WTC11 (cell line): ENCODE results near the gene ATOSB. TPM values are rescaled to one million over a fixed set of nuclear protein-coding genes. Genes with fewer than 3 reads are reported as not detected.

Source experiments
- ATAC-seq: fragments of 200-7000 bp; cut with Tn5 transposase; 2 replicates; pipeline ENCODE4 v1.10.0; 2021; ENCODE audit warnings: mild to moderate bottlenecking, moderate library complexity
- CTCF ChIA-PET: fragments of 300-600 bp; sonication (Branson Sonifier 250); formaldehyde crosslinking; loops from one replicate; lab custom pipeline; 2021; ENCODE audit warnings: antibody characterized with exemption; lab: Charles Lee
- POLR2A ChIA-PET: fragments of 350-600 bp; sonication (Branson Sonifier 250); formaldehyde crosslinking; loops from one replicate; lab custom pipeline; 2021; ENCODE audit warnings: antibody characterized with exemption; lab: Charles Lee
- DNase-seq: peaks from one replicate; pipeline ENCODE4 v3.0.0; 2021; ENCODE audit warnings: low spot score
- H3K27ac Mint-ChIP-seq: 2 replicates; pipeline ENCODE4 v1.8.0; 2021; ENCODE audit warnings: mixed read lengths
- H3K27me3 Mint-ChIP-seq: 2 replicates; pipeline ENCODE4 v1.8.0; 2021; ENCODE audit warnings: low read depth, mild to moderate bottlenecking, moderate library complexity, mixed read lengths
- H3K36me3 Mint-ChIP-seq: 2 replicates; pipeline ENCODE4 v1.8.0; 2021; ENCODE audit warnings: mixed read lengths
- H3K4me1 Mint-ChIP-seq: 2 replicates; pipeline ENCODE4 v1.8.0; 2022; ENCODE audit warnings: mixed read lengths
- H3K4me3 Mint-ChIP-seq: 2 replicates; pipeline ENCODE4 v1.8.0; 2021; ENCODE audit warnings: mild to moderate bottlenecking, moderate library complexity, mixed read lengths
- H3K9me3 Mint-ChIP-seq: 2 replicates; pipeline ENCODE4 v1.8.0; 2021; ENCODE audit warnings: mixed read lengths
- ETV6 ChIP-seq: sonication (generic); formaldehyde crosslinking; IDR thresholded peaks from 2 replicates; pipeline ENCODE4 v1.8.1; 2022; ENCODE audit warnings: mild to moderate bottlenecking, missing genetic modification reagents
- FOXK1 ChIP-seq: sonication (generic); formaldehyde crosslinking; IDR thresholded peaks from 2 replicates; pipeline ENCODE4 v1.8.0; 2022; ENCODE audit warnings: mild to moderate bottlenecking, moderate library complexity, missing genetic modification reagents
- FOXP1 ChIP-seq: sonication (generic); formaldehyde crosslinking; IDR thresholded peaks from 2 replicates; pipeline ENCODE4 v1.8.0; 2022; ENCODE audit warnings: missing genetic modification reagents, mild to moderate bottlenecking, moderate library complexity, borderline replicate concordance
- JUN ChIP-seq: sonication (generic); formaldehyde crosslinking; IDR thresholded peaks from 2 replicates; pipeline ENCODE4 v1.8.0; 2023; ENCODE audit warnings: mild to moderate bottlenecking, missing genetic modification reagents
- NFATC4 ChIP-seq: fragments of 250-450 bp; sonication (Bioruptor Pico); IDR thresholded peaks from 2 replicates; pipeline ENCODE4 v1.9.0; 2021; ENCODE audit warnings: mild to moderate bottlenecking
- NFE2L1 ChIP-seq: sonication (generic); formaldehyde crosslinking; IDR thresholded peaks from 2 replicates; pipeline ENCODE4 v1.8.1; 2023; ENCODE audit warnings: missing genetic modification reagents
- NFYB ChIP-seq: sonication (generic); formaldehyde crosslinking; conservative IDR thresholded peaks from 2 replicates; pipeline ENCODE4 v1.8.0; 2022; ENCODE audit warnings: low read depth, missing genetic modification reagents
- RORB ChIP-seq: fragments of 250-450 bp; sonication (Bioruptor Pico); IDR thresholded peaks from 2 replicates; pipeline ENCODE4 v1.9.0; 2021; ENCODE audit warnings: mild to moderate bottlenecking
- SOX15 ChIP-seq: fragments of 250-450 bp; sonication (Bioruptor Pico); IDR thresholded peaks from 2 replicates; pipeline ENCODE4 v1.9.0; 2021; ENCODE audit warnings: mild to moderate bottlenecking
- ZNF317 ChIP-seq: sonication (generic); formaldehyde crosslinking; IDR thresholded peaks from 2 replicates; pipeline ENCODE4 v1.8.1; 2023; ENCODE audit warnings: low read depth, mild to moderate bottlenecking, moderate library complexity, missing genetic modification reagents, borderline replicate concordance
- ZNF423 ChIP-seq: fragments of 250-450 bp; sonication (Bioruptor Pico); IDR thresholded peaks from 2 replicates; pipeline ENCODE4 v2.1.2; 2022; ENCODE audit warnings: mild to moderate bottlenecking, moderate library complexity
- total RNA-seq: library from RNA; stranded (reverse); gene quantifications from 3 replicates; pipeline ENCODE4 v1.2.3, GENCODE V29; 2021
- TF ChIP-seq, protein P1 (sequence below): sonication (generic); formaldehyde crosslinking; IDR thresholded peaks from 2 replicates; pipeline ENCODE4 v1.8.0; 2023; ENCODE audit warnings: missing genetic modification reagents
- TF ChIP-seq, protein P2 (sequence below): fragments of 250-450 bp; sonication (Bioruptor Pico); IDR thresholded peaks from 2 replicates; pipeline ENCODE4 v1.9.0; 2021; ENCODE audit warnings: mild to moderate bottlenecking
- TF ChIP-seq, protein P3 (sequence below): sonication (generic); formaldehyde crosslinking; IDR thresholded peaks from 2 replicates; pipeline ENCODE4 v1.8.0; 2023; ENCODE audit warnings: missing genetic modification reagents, mild to moderate bottlenecking, borderline replicate concordance
- TF ChIP-seq, protein P4 (sequence below): sonication (generic); formaldehyde crosslinking; IDR thresholded peaks from 2 replicates; pipeline ENCODE4 v1.8.0; 2023; ENCODE audit warnings: mild to moderate bottlenecking, missing genetic modification reagents
- TF ChIP-seq, protein P5 (sequence below): sonication (generic); formaldehyde crosslinking; conservative IDR thresholded peaks from 2 replicates; pipeline ENCODE4 v1.8.1; 2022; ENCODE audit warnings: mild to moderate bottlenecking, missing genetic modification reagents
- TF ChIP-seq, protein P6 (sequence below): sonication (generic); formaldehyde crosslinking; IDR thresholded peaks from 2 replicates; pipeline ENCODE4 v1.8.1; 2022; ENCODE audit warnings: missing genetic modification reagents, borderline replicate concordance
- TF ChIP-seq, protein P7 (sequence below): fragments of 250-450 bp; sonication (Bioruptor Pico); IDR thresholded peaks from 2 replicates; pipeline ENCODE4 v1.9.0; 2021; ENCODE audit warnings: mild to moderate bottlenecking

Gene ATOSB
- total RNA-seq, 1 experiment from 2014 or later = 8.7 TPM

DNA sequence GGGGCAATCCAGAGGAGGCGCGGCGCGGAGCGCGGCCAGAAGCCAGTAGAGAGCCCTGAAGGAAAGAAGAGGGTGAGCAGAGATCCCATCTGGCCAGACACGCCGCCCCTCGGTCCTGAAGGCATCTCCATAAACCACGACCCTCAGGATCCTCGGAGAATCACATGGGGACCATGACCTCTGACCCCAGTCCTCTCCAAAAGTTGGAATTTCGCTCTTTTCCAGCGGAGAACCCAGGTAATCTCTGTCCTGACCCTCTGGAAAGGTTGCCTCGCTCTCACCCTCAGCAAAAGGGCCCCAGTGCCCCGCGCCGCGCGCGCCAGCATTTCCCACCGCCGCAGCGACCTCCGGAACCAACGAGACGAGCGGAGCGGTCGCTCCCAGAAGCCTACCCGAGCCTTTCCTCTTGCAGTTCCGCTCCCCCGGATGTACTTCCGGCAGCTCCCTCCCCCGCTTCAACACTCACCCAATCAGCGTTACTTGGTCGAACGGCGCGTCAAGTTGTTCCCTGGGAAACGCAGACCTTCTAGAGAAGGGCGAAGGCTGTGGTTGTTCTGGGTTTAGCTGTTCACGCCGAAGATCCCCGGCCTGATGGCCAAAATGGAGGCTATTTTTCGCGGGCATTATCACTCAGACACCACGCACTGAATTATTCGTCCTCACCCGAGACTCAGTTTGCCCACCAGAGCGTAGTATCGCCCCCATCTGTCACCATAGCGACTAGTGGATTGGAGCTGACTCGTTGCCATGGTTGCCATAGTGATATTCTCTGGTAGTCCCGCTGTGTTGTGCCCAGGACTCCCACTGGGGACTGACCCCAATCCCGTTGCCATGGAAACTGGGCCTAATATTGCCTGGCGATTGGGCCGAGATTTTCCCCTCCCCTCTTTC lies 12.6 kb downstream of the ATOSB start, which contains the start of gene STOML2:
STOML2 (minus strand) TSS at position 363 of the 891 bp plus-strand sequence; CDS start at position 326, 37 bp downstream.
- peaks cover 22% of the 10 kb centered on the region for H3K36me3 Mint-ChIP-seq
- TF ChIP-seq ZNF317 (CRISPR knock-in tag) = no peak
- TF ChIP-seq RORB (CRISPR knock-in tag) = no peak
- TF ChIP-seq, protein P1, sequence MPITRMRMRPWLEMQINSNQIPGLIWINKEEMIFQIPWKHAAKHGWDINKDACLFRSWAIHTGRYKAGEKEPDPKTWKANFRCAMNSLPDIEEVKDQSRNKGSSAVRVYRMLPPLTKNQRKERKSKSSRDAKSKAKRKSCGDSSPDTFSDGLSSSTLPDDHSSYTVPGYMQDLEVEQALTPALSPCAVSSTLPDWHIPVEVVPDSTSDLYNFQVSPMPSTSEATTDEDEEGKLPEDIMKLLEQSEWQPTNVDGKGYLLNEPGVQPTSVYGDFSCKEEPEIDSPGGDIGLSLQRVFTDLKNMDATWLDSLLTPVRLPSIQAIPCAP = no peak
- TF ChIP-seq FOXP1 (CRISPR knock-in tag) = peak; percentile 39; the same call in 1 of the 2 replicates
- TF ChIP-seq NFYB (CRISPR knock-in tag) = peak; percentile 96
- TF ChIP-seq ZNF423 = no peak
- TF ChIP-seq NFE2L1 = no peak
- TF ChIP-seq, protein P2, sequence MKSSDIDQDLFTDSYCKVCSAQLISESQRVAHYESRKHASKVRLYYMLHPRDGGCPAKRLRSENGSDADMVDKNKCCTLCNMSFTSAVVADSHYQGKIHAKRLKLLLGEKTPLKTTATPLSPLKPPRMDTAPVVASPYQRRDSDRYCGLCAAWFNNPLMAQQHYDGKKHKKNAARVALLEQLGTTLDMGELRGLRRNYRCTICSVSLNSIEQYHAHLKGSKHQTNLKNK = no peak
- no peak; the same call in 1 of the 2 replicates for TF ChIP-seq ETV6 (CRISPR knock-in tag)
- TF ChIP-seq, protein P3, sequence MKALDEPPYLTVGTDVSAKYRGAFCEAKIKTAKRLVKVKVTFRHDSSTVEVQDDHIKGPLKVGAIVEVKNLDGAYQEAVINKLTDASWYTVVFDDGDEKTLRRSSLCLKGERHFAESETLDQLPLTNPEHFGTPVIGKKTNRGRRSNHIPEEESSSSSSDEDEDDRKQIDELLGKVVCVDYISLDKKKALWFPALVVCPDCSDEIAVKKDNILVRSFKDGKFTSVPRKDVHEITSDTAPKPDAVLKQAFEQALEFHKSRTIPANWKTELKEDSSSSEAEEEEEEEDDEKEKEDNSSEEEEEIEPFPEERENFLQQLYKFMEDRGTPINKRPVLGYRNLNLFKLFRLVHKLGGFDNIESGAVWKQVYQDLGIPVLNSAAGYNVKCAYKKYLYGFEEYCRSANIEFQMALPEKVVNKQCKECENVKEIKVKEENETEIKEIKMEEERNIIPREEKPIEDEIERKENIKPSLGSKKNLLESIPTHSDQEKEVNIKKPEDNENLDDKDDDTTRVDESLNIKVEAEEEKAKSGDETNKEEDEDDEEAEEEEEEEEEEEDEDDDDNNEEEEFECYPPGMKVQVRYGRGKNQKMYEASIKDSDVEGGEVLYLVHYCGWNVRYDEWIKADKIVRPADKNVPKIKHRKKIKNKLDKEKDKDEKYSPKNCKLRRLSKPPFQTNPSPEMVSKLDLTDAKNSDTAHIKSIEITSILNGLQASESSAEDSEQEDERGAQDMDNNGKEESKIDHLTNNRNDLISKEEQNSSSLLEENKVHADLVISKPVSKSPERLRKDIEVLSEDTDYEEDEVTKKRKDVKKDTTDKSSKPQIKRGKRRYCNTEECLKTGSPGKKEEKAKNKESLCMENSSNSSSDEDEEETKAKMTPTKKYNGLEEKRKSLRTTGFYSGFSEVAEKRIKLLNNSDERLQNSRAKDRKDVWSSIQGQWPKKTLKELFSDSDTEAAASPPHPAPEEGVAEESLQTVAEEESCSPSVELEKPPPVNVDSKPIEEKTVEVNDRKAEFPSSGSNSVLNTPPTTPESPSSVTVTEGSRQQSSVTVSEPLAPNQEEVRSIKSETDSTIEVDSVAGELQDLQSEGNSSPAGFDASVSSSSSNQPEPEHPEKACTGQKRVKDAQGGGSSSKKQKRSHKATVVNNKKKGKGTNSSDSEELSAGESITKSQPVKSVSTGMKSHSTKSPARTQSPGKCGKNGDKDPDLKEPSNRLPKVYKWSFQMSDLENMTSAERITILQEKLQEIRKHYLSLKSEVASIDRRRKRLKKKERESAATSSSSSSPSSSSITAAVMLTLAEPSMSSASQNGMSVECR (CRISPR knock-in tag) = peak; percentile 76; the same call in 1 of the 2 replicates
- TF ChIP-seq NFATC4 = no peak
- TF ChIP-seq, protein P4, sequence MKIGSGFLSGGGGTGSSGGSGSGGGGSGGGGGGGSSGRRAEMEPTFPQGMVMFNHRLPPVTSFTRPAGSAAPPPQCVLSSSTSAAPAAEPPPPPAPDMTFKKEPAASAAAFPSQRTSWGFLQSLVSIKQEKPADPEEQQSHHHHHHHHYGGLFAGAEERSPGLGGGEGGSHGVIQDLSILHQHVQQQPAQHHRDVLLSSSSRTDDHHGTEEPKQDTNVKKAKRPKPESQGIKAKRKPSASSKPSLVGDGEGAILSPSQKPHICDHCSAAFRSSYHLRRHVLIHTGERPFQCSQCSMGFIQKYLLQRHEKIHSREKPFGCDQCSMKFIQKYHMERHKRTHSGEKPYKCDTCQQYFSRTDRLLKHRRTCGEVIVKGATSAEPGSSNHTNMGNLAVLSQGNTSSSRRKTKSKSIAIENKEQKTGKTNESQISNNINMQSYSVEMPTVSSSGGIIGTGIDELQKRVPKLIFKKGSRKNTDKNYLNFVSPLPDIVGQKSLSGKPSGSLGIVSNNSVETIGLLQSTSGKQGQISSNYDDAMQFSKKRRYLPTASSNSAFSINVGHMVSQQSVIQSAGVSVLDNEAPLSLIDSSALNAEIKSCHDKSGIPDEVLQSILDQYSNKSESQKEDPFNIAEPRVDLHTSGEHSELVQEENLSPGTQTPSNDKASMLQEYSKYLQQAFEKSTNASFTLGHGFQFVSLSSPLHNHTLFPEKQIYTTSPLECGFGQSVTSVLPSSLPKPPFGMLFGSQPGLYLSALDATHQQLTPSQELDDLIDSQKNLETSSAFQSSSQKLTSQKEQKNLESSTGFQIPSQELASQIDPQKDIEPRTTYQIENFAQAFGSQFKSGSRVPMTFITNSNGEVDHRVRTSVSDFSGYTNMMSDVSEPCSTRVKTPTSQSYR (CRISPR knock-in tag) = no peak
- TF ChIP-seq JUN (CRISPR knock-in tag) = no peak
- TF ChIP-seq, protein P5, sequence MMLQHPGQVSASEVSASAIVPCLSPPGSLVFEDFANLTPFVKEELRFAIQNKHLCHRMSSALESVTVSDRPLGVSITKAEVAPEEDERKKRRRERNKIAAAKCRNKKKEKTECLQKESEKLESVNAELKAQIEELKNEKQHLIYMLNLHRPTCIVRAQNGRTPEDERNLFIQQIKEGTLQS (CRISPR knock-in tag) = no peak
- TF ChIP-seq, protein P6, sequence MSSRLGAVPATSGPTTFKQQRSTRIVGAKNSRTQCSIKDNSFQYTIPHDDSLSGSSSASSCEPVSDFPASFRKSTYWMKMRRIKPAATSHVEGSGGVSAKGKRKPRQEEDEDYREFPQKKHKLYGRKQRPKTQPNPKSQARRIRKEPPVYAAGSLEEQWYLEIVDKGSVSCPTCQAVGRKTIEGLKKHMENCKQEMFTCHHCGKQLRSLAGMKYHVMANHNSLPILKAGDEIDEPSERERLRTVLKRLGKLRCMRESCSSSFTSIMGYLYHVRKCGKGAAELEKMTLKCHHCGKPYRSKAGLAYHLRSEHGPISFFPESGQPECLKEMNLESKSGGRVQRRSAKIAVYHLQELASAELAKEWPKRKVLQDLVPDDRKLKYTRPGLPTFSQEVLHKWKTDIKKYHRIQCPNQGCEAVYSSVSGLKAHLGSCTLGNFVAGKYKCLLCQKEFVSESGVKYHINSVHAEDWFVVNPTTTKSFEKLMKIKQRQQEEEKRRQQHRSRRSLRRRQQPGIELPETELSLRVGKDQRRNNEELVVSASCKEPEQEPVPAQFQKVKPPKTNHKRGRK (CRISPR knock-in tag) = no peak
- TF ChIP-seq, protein P7, sequence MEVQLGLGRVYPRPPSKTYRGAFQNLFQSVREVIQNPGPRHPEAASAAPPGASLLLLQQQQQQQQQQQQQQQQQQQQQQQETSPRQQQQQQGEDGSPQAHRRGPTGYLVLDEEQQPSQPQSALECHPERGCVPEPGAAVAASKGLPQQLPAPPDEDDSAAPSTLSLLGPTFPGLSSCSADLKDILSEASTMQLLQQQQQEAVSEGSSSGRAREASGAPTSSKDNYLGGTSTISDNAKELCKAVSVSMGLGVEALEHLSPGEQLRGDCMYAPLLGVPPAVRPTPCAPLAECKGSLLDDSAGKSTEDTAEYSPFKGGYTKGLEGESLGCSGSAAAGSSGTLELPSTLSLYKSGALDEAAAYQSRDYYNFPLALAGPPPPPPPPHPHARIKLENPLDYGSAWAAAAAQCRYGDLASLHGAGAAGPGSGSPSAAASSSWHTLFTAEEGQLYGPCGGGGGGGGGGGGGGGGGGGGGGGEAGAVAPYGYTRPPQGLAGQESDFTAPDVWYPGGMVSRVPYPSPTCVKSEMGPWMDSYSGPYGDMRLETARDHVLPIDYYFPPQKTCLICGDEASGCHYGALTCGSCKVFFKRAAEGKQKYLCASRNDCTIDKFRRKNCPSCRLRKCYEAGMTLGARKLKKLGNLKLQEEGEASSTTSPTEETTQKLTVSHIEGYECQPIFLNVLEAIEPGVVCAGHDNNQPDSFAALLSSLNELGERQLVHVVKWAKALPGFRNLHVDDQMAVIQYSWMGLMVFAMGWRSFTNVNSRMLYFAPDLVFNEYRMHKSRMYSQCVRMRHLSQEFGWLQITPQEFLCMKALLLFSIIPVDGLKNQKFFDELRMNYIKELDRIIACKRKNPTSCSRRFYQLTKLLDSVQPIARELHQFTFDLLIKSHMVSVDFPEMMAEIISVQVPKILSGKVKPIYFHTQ (CRISPR knock-in tag) = no peak
- TF ChIP-seq FOXK1 (CRISPR knock-in tag) = peak; percentile 84; the same call in 1 of the 2 replicates
- no peak for TF ChIP-seq SOX15 (CRISPR knock-in tag)

More for the DNA sequence above, 12.6 kb downstream of the ATOSB start, which contains the start of gene STOML2:
- peak; percentile 91 for DNase-seq
- ChIA-PET POLR2A (interaction anchor here (0.6 to 2.7 kb wide), 8 partner anchors 9 to 588 kb away, joined by 3 to 18 read pairs (median 10); partner anchors contain the start of genes ATOSB, FANCG, UNC13B and VCP), CTCF (interaction anchor here (0.7 to 1.8 kb wide), 15 partner anchors 9 to 555 kb away, joined by 3 to 28 read pairs (median 4); partner anchors contain the start of genes ATOSB, CCDC107, RMRP and VCP)
- H3K9me3 Mint-ChIP-seq = no peaks in the 10 kb centered on the region
- peak within 1 kb of the TSS; percentile 99 for H3K27ac Mint-ChIP-seq
- peaks cover 16% of the 10 kb centered on the region for H3K4me1 Mint-ChIP-seq
- peak; percentile 95 for ATAC-seq
- H3K4me3 Mint-ChIP-seq = peak within 1 kb of the TSS; percentile 96
- no peaks in the 10 kb centered on the region for H3K27me3 Mint-ChIP-seq
